ENCODE data around the gene CES4A.

GRCh38 chr16:66996324-66996982 lies 8.1 kb downstream of the CES4A start:
- TF ChIP-seq, protein P1, sequence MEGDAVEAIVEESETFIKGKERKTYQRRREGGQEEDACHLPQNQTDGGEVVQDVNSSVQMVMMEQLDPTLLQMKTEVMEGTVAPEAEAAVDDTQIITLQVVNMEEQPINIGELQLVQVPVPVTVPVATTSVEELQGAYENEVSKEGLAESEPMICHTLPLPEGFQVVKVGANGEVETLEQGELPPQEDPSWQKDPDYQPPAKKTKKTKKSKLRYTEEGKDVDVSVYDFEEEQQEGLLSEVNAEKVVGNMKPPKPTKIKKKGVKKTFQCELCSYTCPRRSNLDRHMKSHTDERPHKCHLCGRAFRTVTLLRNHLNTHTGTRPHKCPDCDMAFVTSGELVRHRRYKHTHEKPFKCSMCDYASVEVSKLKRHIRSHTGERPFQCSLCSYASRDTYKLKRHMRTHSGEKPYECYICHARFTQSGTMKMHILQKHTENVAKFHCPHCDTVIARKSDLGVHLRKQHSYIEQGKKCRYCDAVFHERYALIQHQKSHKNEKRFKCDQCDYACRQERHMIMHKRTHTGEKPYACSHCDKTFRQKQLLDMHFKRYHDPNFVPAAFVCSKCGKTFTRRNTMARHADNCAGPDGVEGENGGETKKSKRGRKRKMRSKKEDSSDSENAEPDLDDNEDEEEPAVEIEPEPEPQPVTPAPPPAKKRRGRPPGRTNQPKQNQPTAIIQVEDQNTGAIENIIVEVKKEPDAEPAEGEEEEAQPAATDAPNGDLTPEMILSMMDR (IDR thresholded peaks at IDR 0.05) = no peak
- no peak for TF ChIP-seq ZFX (IDR thresholded peaks at IDR 0.05; ENCODE audit: borderline replicate concordance)
